Eye (tissue), 1 donor: ENCODE measurements around the gene ALG11.
A peak's percentile ranks its signal among the peaks of the same experiment; 100 is the strongest.
"Not testable (repeated sequence)": the region's sequence is repeated elsewhere in the genome, so short reads cannot be mapped to it uniquely, and the experiment has no call there.

ENCODE experiments used
- DNase-seq: peaks from one replicate; pipeline ENCODE4 v3.0.0-alpha.2; 2015

The ALG11 gene

DNA sequence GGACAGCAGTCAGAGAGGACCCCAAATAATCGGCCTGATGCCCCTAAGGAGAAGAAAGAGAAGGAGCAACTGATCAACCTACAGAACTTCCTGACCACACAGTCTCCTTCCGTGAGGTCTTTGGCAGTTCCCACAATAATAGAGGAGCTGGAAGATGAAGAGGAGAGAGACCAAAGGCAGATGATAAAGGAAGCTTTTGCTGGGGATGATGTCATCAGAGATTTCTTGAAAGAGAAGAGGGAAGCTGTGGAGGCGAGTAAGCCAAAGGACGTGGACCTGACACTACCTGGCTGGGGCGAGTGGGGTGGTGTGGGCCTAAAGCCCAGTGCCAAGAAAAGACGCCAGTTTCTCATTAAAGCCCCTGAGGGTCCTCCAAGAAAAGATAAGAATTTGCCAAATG is 18.2 kb downstream of the ALG11 start:
- not testable (repeated sequence) for DNase-seq

DNA sequence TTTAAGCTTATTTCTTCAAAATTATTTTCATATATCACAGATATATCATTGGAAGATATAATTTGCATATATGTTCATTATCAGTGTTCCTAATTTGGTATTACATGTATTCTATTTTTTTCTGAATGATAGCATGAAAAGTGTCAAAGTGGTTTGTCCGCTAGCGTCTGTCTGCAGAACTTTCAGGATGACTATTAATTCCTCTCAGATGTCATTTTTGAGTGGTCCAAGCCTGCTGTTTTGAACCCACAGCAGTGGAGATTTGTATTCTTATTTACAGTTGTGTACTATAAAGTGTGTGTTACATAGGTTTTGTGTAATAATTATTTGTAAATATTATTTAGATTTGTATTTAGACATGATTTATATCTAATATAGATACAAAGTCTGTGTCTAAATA is 20.8 kb downstream of the ALG11 start:
- no peak for DNase-seq

DNA sequence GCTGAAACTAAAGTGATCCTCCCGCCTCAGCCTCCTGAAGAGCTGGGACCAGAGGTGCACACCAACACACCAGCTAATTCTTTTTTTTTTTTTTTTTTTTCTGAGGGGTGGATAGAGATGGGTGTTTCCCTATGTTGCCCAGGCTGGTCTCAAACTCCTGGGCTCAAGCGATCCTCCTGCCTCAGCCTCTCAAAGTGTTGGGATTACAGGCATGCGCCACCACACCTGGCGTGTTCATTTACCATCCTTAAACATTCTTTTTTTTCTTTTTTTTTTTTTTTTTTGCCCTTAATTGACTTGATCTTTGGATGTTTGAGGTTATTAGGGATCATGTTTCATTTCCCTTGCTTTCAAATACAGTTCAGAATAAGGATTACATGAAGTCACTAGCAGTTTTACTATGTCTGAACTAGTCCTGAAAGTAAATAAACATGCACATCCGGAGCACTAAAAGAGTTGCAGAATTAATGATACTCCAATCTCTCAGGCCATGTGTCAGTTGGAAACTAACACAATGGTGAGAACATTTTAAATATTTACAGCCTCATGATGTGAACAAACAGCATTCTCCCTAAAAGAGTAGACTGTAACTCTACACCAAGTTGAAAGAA is 22.5 kb downstream of the ALG11 start:
- no peak for DNase-seq

DNA sequence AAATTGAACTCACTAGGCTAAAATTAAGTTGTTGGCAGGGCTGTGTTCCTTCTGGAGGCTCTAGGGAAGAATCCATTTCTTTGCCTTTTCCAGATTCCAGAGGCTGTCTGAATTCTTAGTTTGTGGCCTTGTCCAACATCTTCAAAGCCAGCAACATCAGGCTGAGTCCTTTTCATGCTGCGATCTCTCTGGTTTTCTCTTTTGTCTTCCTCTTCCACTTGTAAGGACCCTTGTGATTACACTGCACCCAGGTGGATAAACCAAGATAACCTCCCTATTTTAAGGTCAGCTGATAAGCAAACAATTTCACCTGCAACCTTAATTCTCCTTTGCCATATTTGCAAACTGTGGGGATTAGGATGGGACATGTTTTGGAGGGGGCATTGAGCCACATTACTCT is 23.8 kb downstream of the ALG11 start:
- no peak for DNase-seq

DNA sequence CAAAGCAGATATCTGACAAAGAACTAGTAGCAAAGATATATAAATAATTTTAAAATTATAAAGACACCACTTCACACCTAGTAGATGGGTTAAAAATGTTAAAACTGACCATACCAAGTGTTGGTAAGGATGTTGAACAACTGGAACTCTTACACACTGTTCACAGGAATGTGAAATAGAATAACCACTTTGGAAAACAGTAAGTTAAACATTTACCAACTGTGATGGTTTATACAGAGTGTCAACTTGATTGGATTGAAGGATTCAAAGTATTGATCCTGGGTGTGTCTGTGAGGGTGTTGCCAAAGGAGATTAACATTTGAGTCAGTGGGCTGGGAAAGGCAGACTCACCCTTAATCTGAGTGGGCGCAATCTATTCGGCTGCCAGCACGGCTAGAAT is 31.5 kb downstream of the ALG11 start:
- DNase-seq, result no peak

DNA sequence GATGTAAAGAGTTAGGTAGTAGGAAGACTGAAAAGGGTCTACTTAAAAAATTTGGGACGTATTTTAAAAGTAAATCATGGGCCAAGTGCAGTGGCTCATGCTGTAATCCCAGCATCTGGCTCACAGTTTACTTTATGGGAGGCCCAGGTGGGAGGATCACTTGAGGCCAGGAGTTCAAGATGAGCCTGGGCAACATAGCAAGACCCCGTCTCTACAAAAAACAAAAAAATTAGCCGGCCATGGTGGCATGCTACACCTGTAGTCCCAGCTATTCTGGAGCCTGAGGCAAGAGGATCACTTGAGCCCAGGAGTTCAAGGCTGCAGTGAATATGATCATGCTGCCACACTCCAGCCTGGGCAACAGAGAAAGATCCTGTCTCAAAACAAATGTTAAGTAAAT is 35.3 kb downstream of the ALG11 start:
- no peak for DNase-seq

DNA sequence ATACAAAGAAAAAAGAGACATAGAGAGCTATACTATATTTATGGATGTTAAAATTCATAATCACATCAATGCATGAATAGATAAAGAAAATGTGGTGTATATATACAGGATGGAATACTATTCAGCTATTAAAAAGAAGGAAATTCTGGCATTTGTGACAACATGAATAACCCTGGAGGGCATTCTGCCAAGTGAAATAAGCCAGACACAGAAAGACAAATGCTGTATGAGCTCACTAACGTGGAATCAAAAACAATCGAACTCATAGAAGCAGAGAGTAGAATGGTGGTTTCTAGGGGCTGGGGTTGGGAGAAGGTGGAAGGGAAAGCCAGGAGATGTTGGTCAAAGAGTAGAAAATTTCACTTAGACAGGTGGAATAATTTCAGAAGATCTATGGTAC is 36.3 kb downstream of the ALG11 start:
- no peak for DNase-seq

DNA sequence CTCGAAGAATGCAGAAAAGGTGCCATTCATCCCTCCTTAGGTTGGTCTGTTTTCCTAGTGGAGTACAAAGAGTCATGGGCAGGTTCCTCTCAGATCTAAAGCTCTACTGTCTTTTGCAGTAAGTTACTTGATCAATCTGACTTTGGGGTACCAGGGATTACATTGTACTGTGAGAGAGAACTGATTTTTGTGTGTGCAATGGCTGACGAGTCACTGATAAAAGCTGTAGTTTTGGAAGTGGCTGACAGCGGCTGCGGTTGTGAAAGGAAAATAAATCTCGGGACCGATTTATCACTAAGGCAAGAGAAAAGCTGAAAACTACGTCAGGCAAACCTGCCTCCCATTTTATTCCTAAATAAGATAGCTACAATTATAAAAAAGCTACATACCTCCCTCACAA is 39.2 kb downstream of the ALG11 start:
- DNase-seq, result no peak

DNA sequence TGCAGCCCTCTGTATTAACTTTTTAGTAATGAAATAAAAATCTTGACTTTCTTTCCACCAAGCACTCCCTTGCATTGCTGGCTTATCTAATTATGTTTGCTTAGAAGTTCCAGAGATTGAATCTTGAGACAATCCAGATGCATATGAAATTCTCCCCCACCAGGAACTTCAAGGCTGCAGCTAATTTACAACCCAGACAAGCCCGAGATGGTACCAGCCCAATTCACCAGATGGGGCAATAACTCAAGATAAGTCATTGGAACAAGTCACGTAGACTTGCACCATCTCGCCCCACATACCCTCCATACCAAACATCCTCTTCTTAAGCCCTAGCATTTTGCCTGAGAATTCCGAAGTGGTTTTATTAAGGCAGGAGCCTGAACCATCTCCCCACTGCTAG is 41.3 kb downstream of the ALG11 start:
- no peak for DNase-seq

DNA sequence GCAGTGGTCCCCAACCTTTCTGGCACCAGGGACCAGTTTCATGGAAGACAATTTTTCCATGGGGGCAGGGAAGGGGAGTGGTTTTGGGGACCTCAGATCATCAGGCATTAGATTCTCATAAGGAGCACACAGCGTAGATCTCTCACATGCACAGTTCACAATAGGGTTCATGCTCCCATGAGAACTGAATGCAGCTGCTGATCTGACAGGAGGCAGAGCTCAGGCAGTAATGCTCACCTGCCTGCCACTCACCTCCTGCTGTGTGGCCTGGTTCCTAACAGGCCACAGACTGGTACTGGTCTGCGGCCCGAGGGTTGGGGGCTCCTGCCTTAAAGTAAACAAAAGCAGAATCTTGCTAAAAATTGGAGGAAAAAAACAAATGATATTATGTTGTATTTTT is 48.9 kb downstream of the ALG11 start:
- DNase-seq, result not testable (repeated sequence)

DNA sequence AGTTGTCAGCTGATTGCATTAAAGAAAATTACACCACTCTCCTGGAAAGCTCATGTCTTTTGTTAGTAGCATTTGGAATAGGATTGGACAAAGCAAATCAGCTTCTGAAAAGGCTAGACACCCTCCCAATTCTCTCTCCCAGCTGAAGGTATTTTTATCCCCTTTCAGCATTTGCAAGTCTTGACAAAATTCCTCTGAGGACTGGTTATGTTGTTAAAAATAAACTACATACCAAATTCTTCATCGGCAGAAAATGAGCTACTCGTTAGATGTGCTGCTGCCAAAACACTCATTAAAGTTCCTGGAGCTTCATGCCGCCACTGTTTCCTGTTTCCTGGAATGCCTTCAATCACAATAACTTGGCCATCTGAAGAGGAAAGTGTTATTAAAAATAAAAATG is 49.4 kb downstream of the ALG11 start:
- DNase-seq, result no peak

DNA sequence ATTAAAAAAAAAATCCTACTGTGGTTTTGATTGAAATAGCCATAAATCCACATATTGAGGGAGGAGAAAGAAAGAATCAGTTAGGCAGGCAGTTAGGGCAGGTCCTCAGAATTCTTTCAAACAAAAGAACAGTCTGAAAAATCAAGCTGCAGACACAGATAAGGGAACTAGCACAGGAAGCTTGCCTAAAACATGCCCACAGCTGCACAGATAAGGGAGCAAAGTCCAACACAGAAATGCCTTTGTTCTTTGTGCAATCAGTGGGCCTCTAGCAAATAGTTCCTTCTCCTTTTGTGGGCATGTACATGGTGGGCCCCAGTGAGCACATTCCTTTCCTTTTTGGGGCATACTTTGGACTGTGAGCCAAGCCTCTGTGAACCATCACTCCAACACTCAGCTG is 55.0 kb downstream of the ALG11 start:
- peak; percentile 15 for DNase-seq

DNA sequence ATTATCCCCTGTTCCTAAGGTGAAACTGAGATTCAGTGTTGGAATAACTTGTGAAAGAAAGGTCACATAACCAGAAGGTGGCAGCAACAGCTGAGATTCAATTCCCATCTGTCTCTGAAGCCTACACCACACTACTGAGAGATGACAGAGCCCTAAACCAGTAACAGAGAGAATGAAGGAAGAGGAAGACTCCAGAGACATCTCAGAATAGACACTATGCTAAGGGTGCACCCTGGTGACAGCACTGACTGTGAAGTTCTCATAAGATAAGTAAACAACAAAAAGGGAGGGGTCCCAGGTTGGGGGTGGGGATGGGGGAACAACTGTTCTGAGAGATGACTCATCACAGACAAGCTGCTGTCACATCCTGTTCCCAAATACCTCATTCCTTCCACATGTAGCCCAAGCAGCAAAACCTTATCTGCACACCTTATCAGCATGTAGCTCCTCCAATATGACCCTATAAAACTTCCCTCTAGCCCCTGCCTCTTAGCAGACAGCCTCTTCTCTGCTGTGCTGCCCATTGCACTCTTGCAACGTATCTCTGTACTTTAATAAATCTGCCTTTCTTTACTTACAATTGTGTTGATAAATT is 58.8 kb downstream of the ALG11 start:
- DNase-seq, result no peak
